ENCODE measurements around the gene KLK15.
"Not testable (repeated sequence)": the region's sequence is repeated elsewhere in the genome, so short reads cannot be mapped to it uniquely, and the experiment has no call there.

Gene KLK15

GRCh38 chr19:50820086-50820485 is 13.3 kb downstream of the KLK15 start:
- no peak for DNase-seq

- no peak for DNase-seq
These were observed 13.7 kb downstream of the KLK15 start for GRCh38 chr19:50819636-50820035.

GRCh38 chr19:50818859-50819472 is 14.4 kb downstream of the KLK15 start:
- no peak for DNase-seq

- no peak for DNase-seq
These were observed 15.2 kb downstream of the KLK15 start for GRCh38 chr19:50817941-50818858.

GRCh38 chr19:50815439-50815838 is 17.9 kb downstream of the KLK15 start:
- no peak for DNase-seq

GRCh38 chr19:50814883-50815282 is 18.5 kb downstream of the KLK15 start:
- no peak for DNase-seq

GRCh38 chr19:50812474-50812873 is 20.9 kb downstream of the KLK15 start:
- DNase-seq = no peak

GRCh38 chr19:50811622-50812238 is 21.6 kb downstream of the KLK15 start:
- not testable (repeated sequence) for DNase-seq

GRCh38 chr19:50808856-50809255 is 24.5 kb downstream of the KLK15 start:
- no peak for DNase-seq

GRCh38 chr19:50804420-50805272 is 28.7 kb downstream of the KLK15 start:
- DNase-seq = peak; percentile 99

GRCh38 chr19:50803633-50804419 is 29.5 kb downstream of the KLK15 start:
- no peak for DNase-seq

- no peak for DNase-seq
These were observed 32.3 kb downstream of the KLK15 start for GRCh38 chr19:50801107-50801506.

- no peak for DNase-seq
These were observed 33.9 kb downstream of the KLK15 start for GRCh38 chr19:50799547-50799851.

- DNase-seq = no peak
These were observed 34.5 kb downstream of the KLK15 start for GRCh38 chr19:50798659-50799546.

GRCh38 chr19:50797781-50798658 is 35.4 kb downstream of the KLK15 start:
- no peak for DNase-seq

- no peak for DNase-seq
These were observed 36.0 kb downstream of the KLK15 start for GRCh38 chr19:50797429-50797780.

- DNase-seq = no peak
These were observed 36.5 kb downstream of the KLK15 start for GRCh38 chr19:50796634-50797428.

GRCh38 chr19:50796128-50796633 is 37.2 kb downstream of the KLK15 start:
- DNase-seq = no peak

GRCh38 chr19:50795664-50796073 is 37.7 kb downstream of the KLK15 start:
- DNase-seq = no peak

All from HCEC 1CT (cell line).